Hepatocyte (in vitro differentiated cells): Measurements from ENCODE around the gene PLCH2.

ENCODE experiments used
- EZH2 ChIP-seq: fragments of 200-600 bp; sonication (generic); IDR thresholded peaks from 2 replicates; pipeline ENCODE4 v1.6.1; 2016; ENCODE audit warnings: antibody characterized with exemption, mild to moderate bottlenecking, borderline replicate concordance
- TF ChIP-seq, protein P1 (sequence below): fragments of 200-600 bp; sonication (generic); IDR thresholded peaks from 2 replicates; pipeline ENCODE4 v1.5.1; 2016; ENCODE audit warnings: antibody characterized with exemption, mild to moderate bottlenecking; ENCODE audit not compliant: poor library complexity

DNA sequence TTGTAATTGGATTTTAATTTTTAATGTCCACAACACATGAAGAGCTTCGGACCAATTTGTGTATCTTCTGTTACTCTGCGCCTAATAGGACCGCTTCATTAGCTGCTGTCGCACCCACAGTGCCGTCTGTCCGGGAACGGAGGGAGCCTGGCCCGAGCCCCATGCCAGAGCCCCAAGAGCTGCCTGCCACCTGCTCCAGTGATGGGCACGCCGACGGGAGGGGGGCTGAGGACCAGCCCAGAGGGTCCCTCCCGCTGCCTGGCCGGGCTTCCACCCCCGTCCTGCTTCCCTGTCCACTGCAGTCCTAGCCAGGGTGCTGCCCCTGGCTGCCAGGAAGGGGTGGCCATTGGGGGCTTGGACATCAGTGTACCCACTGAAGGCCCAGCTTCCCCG, 30.3 kb upstream of the PLCH2 start:
- TF ChIP-seq, protein P1, sequence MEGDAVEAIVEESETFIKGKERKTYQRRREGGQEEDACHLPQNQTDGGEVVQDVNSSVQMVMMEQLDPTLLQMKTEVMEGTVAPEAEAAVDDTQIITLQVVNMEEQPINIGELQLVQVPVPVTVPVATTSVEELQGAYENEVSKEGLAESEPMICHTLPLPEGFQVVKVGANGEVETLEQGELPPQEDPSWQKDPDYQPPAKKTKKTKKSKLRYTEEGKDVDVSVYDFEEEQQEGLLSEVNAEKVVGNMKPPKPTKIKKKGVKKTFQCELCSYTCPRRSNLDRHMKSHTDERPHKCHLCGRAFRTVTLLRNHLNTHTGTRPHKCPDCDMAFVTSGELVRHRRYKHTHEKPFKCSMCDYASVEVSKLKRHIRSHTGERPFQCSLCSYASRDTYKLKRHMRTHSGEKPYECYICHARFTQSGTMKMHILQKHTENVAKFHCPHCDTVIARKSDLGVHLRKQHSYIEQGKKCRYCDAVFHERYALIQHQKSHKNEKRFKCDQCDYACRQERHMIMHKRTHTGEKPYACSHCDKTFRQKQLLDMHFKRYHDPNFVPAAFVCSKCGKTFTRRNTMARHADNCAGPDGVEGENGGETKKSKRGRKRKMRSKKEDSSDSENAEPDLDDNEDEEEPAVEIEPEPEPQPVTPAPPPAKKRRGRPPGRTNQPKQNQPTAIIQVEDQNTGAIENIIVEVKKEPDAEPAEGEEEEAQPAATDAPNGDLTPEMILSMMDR, result no peak
- TF ChIP-seq EZH2, result no peak
